H1 (cell line): ENCODE results near the gene ZNF620. TPM values are rescaled to one million over a fixed set of nuclear protein-coding genes. Genes with fewer than 3 reads are reported as not detected.

Experiments
- CBX5 ChIP-seq: fragments of 300-800, 300-1000 bp; sonication (generic); IDR thresholded peaks from 2 replicates; pipeline ENCODE4 v1.7.1; 2016; ENCODE audit warnings: antibody characterized with exemption, low read length, low read depth
- CEBPB ChIP-seq: IDR thresholded peaks from 2 replicates; pipeline ENCODE4 v1.6.1; 2012; ENCODE audit warnings: low read depth, low read length
- CHD1 ChIP-seq: IDR thresholded peaks from 2 replicates; pipeline ENCODE4 v1.6.1; 2012; ENCODE audit warnings: low read depth, low read length, improper control_type of control experiment
- CTCF ChIP-seq, 3 experiments: IDR thresholded peaks; 1 replicate in 2 of 3; 2 replicates in 1 of 3; pipeline versions ENCODE4 v1.5.1 to v1.6.1; 2011; ENCODE audit warnings: low read length in 3 of 3, mild to moderate bottlenecking in 3 of 3, inconsistent platforms in 2 of 3, low read depth in 1 of 3, moderate library complexity in 1 of 3; ENCODE audit not compliant: insufficient read depth in 1 of 3; ENCODE audit errors: control extremely low read depth in 1 of 3
- FOSL1 ChIP-seq: IDR thresholded peaks from 2 replicates; pipeline ENCODE4 v1.6.1; 2011; ENCODE audit warnings: mild to moderate bottlenecking, low read depth, low read length, moderate library complexity; ENCODE audit not compliant: insufficient read depth
- RFX5 ChIP-seq: IDR thresholded peaks from 2 replicates; pipeline ENCODE4 v1.6.1; 2011; ENCODE audit warnings: low read depth, low read length, improper control_type of control experiment, borderline replicate concordance
- ZNF274 ChIP-seq: IDR thresholded peaks from 2 replicates; pipeline ENCODE4 v1.7.0; 2012; ENCODE audit warnings: low read length, borderline replicate concordance; ENCODE audit errors: extremely low read depth
- polyA plus RNA-seq, 7 experiments: library from polyadenylated mRNA; depleted of rRNA in 3 of 7; stranded (reverse) in 5 of 7; unstranded in 2 of 7; fragments of >200 nt in 5 of 7; fragments of 200-250 nt in 2 of 7; gene quantifications; 1 replicate in 5 of 7; 2 replicates in 1 of 7; 4 replicates in 1 of 7; pipeline versions ENCODE4 v1.2.1 to v1.2.3, GENCODE V29; 2011 to 2013; ENCODE audit warnings: missing spikeins in 2 of 7, mixed read lengths in 2 of 7
- total RNA-seq: library from RNA; stranded (reverse); fragmentation: NEBNext Ultra II Directional; extraction: Animal tissue kit (Norgen Biotek cat#: 25700); gene quantifications from 2 replicates; pipeline ENCODE4 v1.2.1, GENCODE V29; 2021

Gene ZNF620
- total and polyA plus RNA-seq, 2 of the 8 experiments (the other 6 are each of a cell fraction or from before 2014, with no cell fraction given), result 5.1 to 20.2 TPM

DNA sequence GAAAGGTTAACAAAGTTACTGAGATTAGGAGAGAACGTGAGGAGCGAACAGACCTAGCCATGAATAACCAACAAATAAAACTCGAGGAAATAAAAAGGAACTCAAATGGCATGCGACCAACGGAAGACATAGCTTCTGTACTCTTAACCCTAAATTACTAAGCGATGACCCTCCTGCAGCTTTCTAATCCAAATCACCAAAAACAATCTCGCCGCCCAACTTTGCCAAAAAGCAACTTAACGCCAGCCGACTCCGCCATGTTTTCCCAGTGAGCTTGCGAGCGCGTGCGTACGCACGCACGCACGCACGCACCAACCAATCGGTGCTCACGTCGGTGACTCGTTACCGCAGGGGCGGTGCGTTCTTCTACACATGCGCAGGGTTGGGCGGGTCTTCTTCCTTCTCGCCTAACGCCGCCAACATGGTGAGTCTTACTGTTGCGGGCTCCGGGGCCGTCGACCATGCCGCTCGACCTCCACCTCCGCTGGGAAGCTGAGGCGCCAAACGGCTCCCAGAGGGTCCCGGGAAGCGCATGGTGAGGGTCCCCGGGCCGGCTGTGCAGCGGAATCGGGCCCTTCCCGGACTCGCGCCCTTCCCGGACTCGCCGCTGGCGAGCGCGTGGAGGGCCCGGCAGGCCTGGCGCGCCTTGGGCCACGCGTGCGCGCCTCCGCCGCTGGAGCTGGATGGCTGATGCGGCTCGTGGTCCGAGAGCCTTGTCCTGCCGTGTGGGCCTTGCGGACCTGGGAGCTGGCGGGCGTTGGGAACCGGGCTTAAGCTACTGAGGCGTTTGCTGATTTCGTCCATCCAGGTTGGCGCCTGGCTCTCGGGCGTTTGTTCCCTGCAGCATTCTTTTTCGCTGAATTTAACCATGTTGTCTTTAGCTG, 48.7 kb upstream of the ZNF620 start, which contains the start of gene RPL14 (continued):
- no peak for TF ChIP-seq CTCF (IDR thresholded peaks at IDR 0.05; ENCODE audit: control extremely low read depth in 1 of 3, insufficient read depth in 1 of 3, low read depth in 1 of 3, low read length in 3 of 3)
- no peak for TF ChIP-seq ZNF274
- no peak for TF ChIP-seq CBX5
- no peak for TF ChIP-seq CEBPB
- TF ChIP-seq CHD1, result peak; percentile 61; the same call in 1 of the 2 replicates
- no peak; the same call in 1 of the 2 replicates for TF ChIP-seq RFX5
- no peak for TF ChIP-seq FOSL1
